ENCODE results near the gene CD83. TPM values are rescaled to one million over a fixed set of nuclear protein-coding genes. Genes with fewer than 3 reads are reported as not detected.

CD83 gene
- total RNA-seq, 4 donors from 2014 or later = 5.4 to 9.0 (median 6.3) TPM

GRCh38 chr6:14162826-14163225 is 45.3 kb downstream of the CD83 start:
- H3K9me3 ChIP-seq = no peaks in the 10 kb centered on the region

DNA sequence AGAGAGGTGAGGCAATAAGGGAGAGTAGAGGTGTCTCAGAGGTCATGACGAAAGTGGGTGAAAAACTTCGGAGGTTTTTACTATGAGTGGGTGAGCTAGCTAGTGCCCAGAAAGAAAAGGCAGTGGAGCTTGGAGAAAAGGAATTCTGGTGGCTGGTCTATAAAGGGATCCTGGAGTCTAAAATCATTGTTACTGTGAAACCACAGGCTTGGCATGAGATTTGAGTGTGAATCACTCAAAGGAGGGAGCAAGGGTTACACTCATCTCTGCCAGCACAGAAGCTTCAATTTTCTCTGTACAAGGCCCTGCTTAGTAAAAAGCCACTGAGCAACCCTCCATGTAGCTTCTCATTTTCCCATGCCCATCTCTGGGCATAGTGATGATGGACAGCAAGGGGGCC is 47.5 kb downstream of the CD83 start:
- TF ChIP-seq POLR2AphosphoS5 (IDR thresholded peaks at IDR 0.05) (no peak), EP300 (IDR thresholded peaks at IDR 0.05) (no peak), POLR2A (IDR thresholded peaks at IDR 0.05) (no peak)
- TF ChIP-seq, protein P1, sequence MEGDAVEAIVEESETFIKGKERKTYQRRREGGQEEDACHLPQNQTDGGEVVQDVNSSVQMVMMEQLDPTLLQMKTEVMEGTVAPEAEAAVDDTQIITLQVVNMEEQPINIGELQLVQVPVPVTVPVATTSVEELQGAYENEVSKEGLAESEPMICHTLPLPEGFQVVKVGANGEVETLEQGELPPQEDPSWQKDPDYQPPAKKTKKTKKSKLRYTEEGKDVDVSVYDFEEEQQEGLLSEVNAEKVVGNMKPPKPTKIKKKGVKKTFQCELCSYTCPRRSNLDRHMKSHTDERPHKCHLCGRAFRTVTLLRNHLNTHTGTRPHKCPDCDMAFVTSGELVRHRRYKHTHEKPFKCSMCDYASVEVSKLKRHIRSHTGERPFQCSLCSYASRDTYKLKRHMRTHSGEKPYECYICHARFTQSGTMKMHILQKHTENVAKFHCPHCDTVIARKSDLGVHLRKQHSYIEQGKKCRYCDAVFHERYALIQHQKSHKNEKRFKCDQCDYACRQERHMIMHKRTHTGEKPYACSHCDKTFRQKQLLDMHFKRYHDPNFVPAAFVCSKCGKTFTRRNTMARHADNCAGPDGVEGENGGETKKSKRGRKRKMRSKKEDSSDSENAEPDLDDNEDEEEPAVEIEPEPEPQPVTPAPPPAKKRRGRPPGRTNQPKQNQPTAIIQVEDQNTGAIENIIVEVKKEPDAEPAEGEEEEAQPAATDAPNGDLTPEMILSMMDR (IDR thresholded peaks at IDR 0.05) = no peak
- no peak for DNase-seq (ENCODE audit: low spot score in 2 of 2)
- Histone ChIP-seq H3K27ac (no peak overlapping the region), H3K36me3 (no peaks in the 10 kb centered on the region), H3K27me3 (no peaks in the 10 kb centered on the region), H3K9me3 (peaks cover 5% of the 10 kb centered on the region), H3K4me1 (no peaks in the 10 kb centered on the region), H3K4me3 (no peak overlapping the region)
- 79% methylated on average over 2 of the region's 2 CpGs for WGBS

More at GRCh38 chr6:14162826-14163225, 45.3 kb downstream of the CD83 start:
- no peaks in the 10 kb centered on the region for H3K4me1 ChIP-seq
- no peaks in the 10 kb centered on the region for H3K36me3 ChIP-seq
- no peak overlapping the region for H3K27ac ChIP-seq
- TF ChIP-seq POLR2A (IDR thresholded peaks at IDR 0.05) (no peak), POLR2AphosphoS5 (IDR thresholded peaks at IDR 0.05) (no peak), EP300 (IDR thresholded peaks at IDR 0.05) (no peak)
- TF ChIP-seq, protein P1 (IDR thresholded peaks at IDR 0.05) = no peak
- no peak for DNase-seq (ENCODE audit: low spot score in 2 of 2)
- H3K4me3 ChIP-seq = no peak overlapping the region
- H3K27me3 ChIP-seq = no peaks in the 10 kb centered on the region
- 97% methylated on average over 2 of the region's 2 CpGs for WGBS

GRCh38 chr6:14166839-14167238 is 49.3 kb downstream of the CD83 start:
- 74% methylated on average over 4 of the region's 4 CpGs for WGBS
- no peak for DNase-seq (ENCODE audit: low spot score in 2 of 2)
- Histone ChIP-seq H3K9me3 (peaks cover 14% of the 10 kb centered on the region), H3K27me3 (no peaks in the 10 kb centered on the region), H3K36me3 (no peaks in the 10 kb centered on the region), H3K27ac (no peak overlapping the region), H3K4me1 (no peaks in the 10 kb centered on the region), H3K4me3 (no peak overlapping the region)
- TF ChIP-seq POLR2AphosphoS5 (IDR thresholded peaks at IDR 0.05) (no peak), EP300 (IDR thresholded peaks at IDR 0.05) (no peak), POLR2A (IDR thresholded peaks at IDR 0.05) (no peak)
- TF ChIP-seq, protein P1 (IDR thresholded peaks at IDR 0.05) = no peak

- no peak for TF ChIP-seq POLR2A (IDR thresholded peaks at IDR 0.05)
- Histone ChIP-seq H3K4me1 (no peaks in the 10 kb centered on the region), H3K4me3 (no peak overlapping the region), H3K9me3 (peaks cover 14% of the 10 kb centered on the region), H3K27me3 (no peaks in the 10 kb centered on the region), H3K36me3 (no peaks in the 10 kb centered on the region), H3K27ac (no peak overlapping the region)
- DNase-seq (ENCODE audit: low spot score in 2 of 2) = no peak
- WGBS = 88% methylated on average over 3 of the region's 3 CpGs
Observed at GRCh38 chr6:14170128-14170527, 52.6 kb downstream of the CD83 start.

- no peak for DNase-seq (ENCODE audit: low spot score in 2 of 2)
- no peaks in the 10 kb centered on the region for H3K4me1 ChIP-seq
- no peaks in the 10 kb centered on the region for H3K27me3 ChIP-seq
- peaks cover 14% of the 10 kb centered on the region for H3K9me3 ChIP-seq
- TF ChIP-seq EP300 (IDR thresholded peaks at IDR 0.05) (no peak), POLR2AphosphoS5 (IDR thresholded peaks at IDR 0.05) (no peak), POLR2A (IDR thresholded peaks at IDR 0.05) (no peak)
- TF ChIP-seq, protein P1 (IDR thresholded peaks at IDR 0.05) = no peak
- H3K4me3 ChIP-seq = no peak overlapping the region
- WGBS = 86% methylated on average over 1 of the region's 1 CpG
- H3K27ac ChIP-seq = no peak overlapping the region
- H3K36me3 ChIP-seq = no peaks in the 10 kb centered on the region
Observed at GRCh38 chr6:14172562-14172961, 55.0 kb downstream of the CD83 start.

- Histone ChIP-seq H3K9me3 (peaks cover 14% of the 10 kb centered on the region), H3K4me1 (no peaks in the 10 kb centered on the region), H3K27ac (no peak overlapping the region), H3K4me3 (no peak overlapping the region), H3K36me3 (no peaks in the 10 kb centered on the region), H3K27me3 (no peaks in the 10 kb centered on the region)
- no peak for DNase-seq (ENCODE audit: low spot score in 2 of 2)
- TF ChIP-seq EP300 (IDR thresholded peaks at IDR 0.05) (no peak), POLR2AphosphoS5 (IDR thresholded peaks at IDR 0.05) (no peak), POLR2A (IDR thresholded peaks at IDR 0.05) (no peak)
- TF ChIP-seq, protein P1 (IDR thresholded peaks at IDR 0.05) = no peak
- WGBS = 44% methylated on average over 3 of the region's 3 CpGs
Observed at GRCh38 chr6:14174226-14174625, 56.7 kb downstream of the CD83 start.
